Measurements from ENCODE around the gene LNX2.

- TF ChIP-seq CTCF (optimal IDR thresholded peaks at IDR 0.05 in 1 of 3, IDR thresholded peaks at IDR 0.05 in 1 of 3, conservative IDR thresholded peaks at IDR 0.05 in 1 of 3; ENCODE audit: extremely low read depth in 1 of 3, insufficient read depth in 2 of 3, low read length in 3 of 3) (peak; percentile 86 to 97 (median 95)), EZH2 (IDR thresholded peaks at IDR 0.05; ENCODE audit: low read length) (no peak)
These were observed 87.1 kb downstream of the LNX2 start for GRCh38 chr13:27533155-27533643.
